ENCODE data around the gene EPB41L4A.
"Not testable (repeated sequence)": the region's sequence is repeated elsewhere in the genome, so short reads cannot be mapped to it uniquely, and the experiment has no call there.

The EPB41L4A gene

GRCh38 chr5:112419164-112419985, at the start of gene EPB41L4A:
Gene EPB41L4A, minus strand, starts transcription at chr5:112419277. Its CDS starts 238 bp downstream, at chr5:112419039.
- Histone ChIP-seq H3K9ac (ENCODE audit: low read depth, low read length) (peak within 1 kb of the TSS; percentile 90), H3K4me1 (ENCODE audit: insufficient read depth, low read length) (no peaks in the 10 kb centered on the region), H3K9me3 (ENCODE audit: control insufficient read depth, insufficient read depth, low read length) (no peaks in the 10 kb centered on the region), H3K36me3 (ENCODE audit: insufficient read depth, low read length) (no peaks in the 10 kb centered on the region)

- H3K9me3 ChIP-seq (ENCODE audit: control insufficient read depth, insufficient read depth, low read length): no peaks in the 10 kb centered on the region
- H3K4me1 ChIP-seq (ENCODE audit: insufficient read depth, low read length): no peaks in the 10 kb centered on the region
- H3K9ac ChIP-seq (ENCODE audit: low read depth, low read length): no peak overlapping the region
- no peaks in the 10 kb centered on the region for H3K36me3 ChIP-seq (ENCODE audit: insufficient read depth, low read length)
These were observed 48.4 kb upstream of the EPB41L4A start for GRCh38 chr5:112467485-112467884.

- H3K9ac ChIP-seq (ENCODE audit: low read depth, low read length); H3K9me3 ChIP-seq (ENCODE audit: control insufficient read depth, insufficient read depth, low read length); H3K36me3 ChIP-seq (ENCODE audit: insufficient read depth, low read length); H3K4me1 ChIP-seq (ENCODE audit: insufficient read depth, low read length): not testable (repeated sequence)
These were observed 47.2 kb upstream of the EPB41L4A start for GRCh38 chr5:112466261-112466660.

- H3K36me3 ChIP-seq (ENCODE audit: insufficient read depth, low read length); H3K9me3 ChIP-seq (ENCODE audit: control insufficient read depth, insufficient read depth, low read length); H3K4me1 ChIP-seq (ENCODE audit: insufficient read depth, low read length); H3K9ac ChIP-seq (ENCODE audit: low read depth, low read length): not testable (repeated sequence)
These were observed 28.2 kb upstream of the EPB41L4A start for GRCh38 chr5:112447187-112447760.

- Histone ChIP-seq H3K36me3 (ENCODE audit: insufficient read depth, low read length) (no peaks in the 10 kb centered on the region), H3K9ac (ENCODE audit: low read depth, low read length) (no peak overlapping the region), H3K9me3 (ENCODE audit: control insufficient read depth, insufficient read depth, low read length) (no peaks in the 10 kb centered on the region; the same call in 1 of the 2 replicates), H3K4me1 (ENCODE audit: insufficient read depth, low read length) (no peaks in the 10 kb centered on the region; the same call in 1 of the 2 replicates)
These were observed 26.7 kb upstream of the EPB41L4A start for GRCh38 chr5:112445626-112446350.

- H3K4me1 ChIP-seq (ENCODE audit: insufficient read depth, low read length); H3K36me3 ChIP-seq (ENCODE audit: insufficient read depth, low read length); H3K9ac ChIP-seq (ENCODE audit: low read depth, low read length); H3K9me3 ChIP-seq (ENCODE audit: control insufficient read depth, insufficient read depth, low read length): not testable (repeated sequence)
These were observed 24.9 kb upstream of the EPB41L4A start for GRCh38 chr5:112443932-112444331.

GRCh38 chr5:112440031-112440430, 21.0 kb upstream of the EPB41L4A start:
- H3K36me3 ChIP-seq (ENCODE audit: insufficient read depth, low read length): no peaks in the 10 kb centered on the region
- no peak overlapping the region for H3K9ac ChIP-seq (ENCODE audit: low read depth, low read length)
- H3K9me3 ChIP-seq (ENCODE audit: control insufficient read depth, insufficient read depth, low read length): no peaks in the 10 kb centered on the region
- H3K4me1 ChIP-seq (ENCODE audit: insufficient read depth, low read length): no peaks in the 10 kb centered on the region; the same call in 1 of the 2 replicates

- no peak overlapping the region for H3K9ac ChIP-seq (ENCODE audit: low read depth, low read length)
- no peaks in the 10 kb centered on the region for H3K36me3 ChIP-seq (ENCODE audit: insufficient read depth, low read length)
These were observed 17.1 kb upstream of the EPB41L4A start for GRCh38 chr5:112436144-112436543.

GRCh38 chr5:112434641-112435040, 15.6 kb upstream of the EPB41L4A start:
- no peak overlapping the region for H3K9ac ChIP-seq (ENCODE audit: low read depth, low read length)
- H3K36me3 ChIP-seq (ENCODE audit: insufficient read depth, low read length): no peaks in the 10 kb centered on the region
- H3K4me1 ChIP-seq (ENCODE audit: insufficient read depth, low read length): no peaks in the 10 kb centered on the region
- no peaks in the 10 kb centered on the region for H3K9me3 ChIP-seq (ENCODE audit: control insufficient read depth, insufficient read depth, low read length)

More at GRCh38 chr5:112436144-112436543, 17.1 kb upstream of the EPB41L4A start:
- Histone ChIP-seq H3K9me3 (ENCODE audit: control insufficient read depth, insufficient read depth, low read length) (no peaks in the 10 kb centered on the region), H3K4me1 (ENCODE audit: insufficient read depth, low read length) (no peaks in the 10 kb centered on the region)

GRCh38 chr5:112426202-112426601, 7.1 kb upstream of the EPB41L4A start:
- H3K9ac ChIP-seq (ENCODE audit: low read depth, low read length); H3K9me3 ChIP-seq (ENCODE audit: control insufficient read depth, insufficient read depth, low read length); H3K36me3 ChIP-seq (ENCODE audit: insufficient read depth, low read length); H3K4me1 ChIP-seq (ENCODE audit: insufficient read depth, low read length): not testable (repeated sequence)

GRCh38 chr5:112419986-112420864, 1.1 kb upstream of the EPB41L4A start:
- no peaks in the 10 kb centered on the region for H3K9me3 ChIP-seq (ENCODE audit: control insufficient read depth, insufficient read depth, low read length)
- H3K36me3 ChIP-seq (ENCODE audit: insufficient read depth, low read length): no peaks in the 10 kb centered on the region
- H3K9ac ChIP-seq (ENCODE audit: low read depth, low read length): peak overlapping the region; percentile 90
- H3K4me1 ChIP-seq (ENCODE audit: insufficient read depth, low read length): no peaks in the 10 kb centered on the region

- Histone ChIP-seq H3K36me3 (ENCODE audit: insufficient read depth, low read length) (no peaks in the 10 kb centered on the region), H3K9me3 (ENCODE audit: control insufficient read depth, insufficient read depth, low read length) (no peaks in the 10 kb centered on the region), H3K9ac (ENCODE audit: low read depth, low read length) (peak overlapping the region; percentile 90; the same call in 1 of the 2 replicates), H3K4me1 (ENCODE audit: insufficient read depth, low read length) (no peaks in the 10 kb centered on the region)
These were observed 366 bp downstream of the EPB41L4A start for GRCh38 chr5:112418659-112419163.

- Histone ChIP-seq H3K9ac (ENCODE audit: low read depth, low read length) (peak overlapping the region; percentile 90; the same call in 1 of the 2 replicates), H3K4me1 (ENCODE audit: insufficient read depth, low read length) (no peaks in the 10 kb centered on the region), H3K36me3 (ENCODE audit: insufficient read depth, low read length) (no peaks in the 10 kb centered on the region), H3K9me3 (ENCODE audit: control insufficient read depth, insufficient read depth, low read length) (no peaks in the 10 kb centered on the region)
These were observed 982 bp downstream of the EPB41L4A start for GRCh38 chr5:112417931-112418658.
